Measurements from ENCODE around the gene MYLK2. TPM values are rescaled to one million over a fixed set of nuclear protein-coding genes. Genes with fewer than 3 reads are reported as not detected.

The MYLK2 gene
- total RNA-seq, 4 donors from 2014 or later = 0.10 TPM; not detected in 3

GRCh38 chr20:31851240-31851955, 32.2 kb downstream of the MYLK2 start:
- no peak for DNase-seq (ENCODE audit: low spot score in 2 of 2)
- WGBS, 2 donors = 67 to 71% methylated on average over 11 of the region's 11 CpGs
- no peak overlapping the region for H3K4me3 ChIP-seq (ENCODE audit: low read depth, poor library complexity, severe bottlenecking)
- intact Hi-C loops (cut with DNase I; ENCODE audit: low total_unique reads) = no loop called here
- TF ChIP-seq, protein P1, sequence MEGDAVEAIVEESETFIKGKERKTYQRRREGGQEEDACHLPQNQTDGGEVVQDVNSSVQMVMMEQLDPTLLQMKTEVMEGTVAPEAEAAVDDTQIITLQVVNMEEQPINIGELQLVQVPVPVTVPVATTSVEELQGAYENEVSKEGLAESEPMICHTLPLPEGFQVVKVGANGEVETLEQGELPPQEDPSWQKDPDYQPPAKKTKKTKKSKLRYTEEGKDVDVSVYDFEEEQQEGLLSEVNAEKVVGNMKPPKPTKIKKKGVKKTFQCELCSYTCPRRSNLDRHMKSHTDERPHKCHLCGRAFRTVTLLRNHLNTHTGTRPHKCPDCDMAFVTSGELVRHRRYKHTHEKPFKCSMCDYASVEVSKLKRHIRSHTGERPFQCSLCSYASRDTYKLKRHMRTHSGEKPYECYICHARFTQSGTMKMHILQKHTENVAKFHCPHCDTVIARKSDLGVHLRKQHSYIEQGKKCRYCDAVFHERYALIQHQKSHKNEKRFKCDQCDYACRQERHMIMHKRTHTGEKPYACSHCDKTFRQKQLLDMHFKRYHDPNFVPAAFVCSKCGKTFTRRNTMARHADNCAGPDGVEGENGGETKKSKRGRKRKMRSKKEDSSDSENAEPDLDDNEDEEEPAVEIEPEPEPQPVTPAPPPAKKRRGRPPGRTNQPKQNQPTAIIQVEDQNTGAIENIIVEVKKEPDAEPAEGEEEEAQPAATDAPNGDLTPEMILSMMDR (IDR thresholded peaks at IDR 0.05) = no peak
- TF ChIP-seq POLR2A (IDR thresholded peaks at IDR 0.05) = no peak

DNA sequence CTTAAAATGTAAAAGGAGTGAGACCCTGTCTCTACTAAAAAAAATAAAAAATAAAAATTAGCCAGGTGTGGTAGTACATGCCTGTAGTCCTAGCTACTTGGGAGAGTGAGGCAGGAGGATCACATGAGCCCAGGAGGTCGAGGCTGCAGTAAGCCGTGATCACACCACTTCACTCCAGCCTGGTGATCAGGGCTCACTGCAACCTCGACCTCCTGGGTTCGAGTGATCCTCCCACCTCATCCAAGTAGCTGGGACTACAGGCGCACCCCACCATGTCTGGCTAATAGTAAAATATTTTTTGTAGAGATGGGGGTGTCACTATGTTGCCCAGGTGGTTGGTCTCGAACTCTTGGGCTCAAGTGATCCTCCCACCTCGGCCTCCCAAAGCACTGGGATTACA, 34.3 kb downstream of the MYLK2 start:
- no peak for TF ChIP-seq POLR2A (IDR thresholded peaks at IDR 0.05)
- TF ChIP-seq, protein P1 (IDR thresholded peaks at IDR 0.05) = no peak
- WGBS, 2 donors = 79 to 80% methylated on average over 7 of the region's 7 CpGs
- no peak for DNase-seq (ENCODE audit: low spot score in 2 of 2)
- intact Hi-C loops (cut with DNase I; ENCODE audit: low total_unique reads) = no loop called here
- no peak overlapping the region for H3K4me3 ChIP-seq (ENCODE audit: low read depth, poor library complexity, severe bottlenecking)

GRCh38 chr20:31856516-31856915, 37.4 kb downstream of the MYLK2 start:
- TF ChIP-seq POLR2A (IDR thresholded peaks at IDR 0.05) = no peak
- TF ChIP-seq, protein P1 (IDR thresholded peaks at IDR 0.05) = no peak
- DNase-seq (ENCODE audit: low spot score in 2 of 2) = no peak
- intact Hi-C loops (cut with DNase I; ENCODE audit: low total_unique reads) = no loop called here
- WGBS, 2 donors = 67 to 73% methylated on average over 3 of the region's 3 CpGs
- no peak overlapping the region for H3K4me3 ChIP-seq (ENCODE audit: low read depth, poor library complexity, severe bottlenecking)

DNA sequence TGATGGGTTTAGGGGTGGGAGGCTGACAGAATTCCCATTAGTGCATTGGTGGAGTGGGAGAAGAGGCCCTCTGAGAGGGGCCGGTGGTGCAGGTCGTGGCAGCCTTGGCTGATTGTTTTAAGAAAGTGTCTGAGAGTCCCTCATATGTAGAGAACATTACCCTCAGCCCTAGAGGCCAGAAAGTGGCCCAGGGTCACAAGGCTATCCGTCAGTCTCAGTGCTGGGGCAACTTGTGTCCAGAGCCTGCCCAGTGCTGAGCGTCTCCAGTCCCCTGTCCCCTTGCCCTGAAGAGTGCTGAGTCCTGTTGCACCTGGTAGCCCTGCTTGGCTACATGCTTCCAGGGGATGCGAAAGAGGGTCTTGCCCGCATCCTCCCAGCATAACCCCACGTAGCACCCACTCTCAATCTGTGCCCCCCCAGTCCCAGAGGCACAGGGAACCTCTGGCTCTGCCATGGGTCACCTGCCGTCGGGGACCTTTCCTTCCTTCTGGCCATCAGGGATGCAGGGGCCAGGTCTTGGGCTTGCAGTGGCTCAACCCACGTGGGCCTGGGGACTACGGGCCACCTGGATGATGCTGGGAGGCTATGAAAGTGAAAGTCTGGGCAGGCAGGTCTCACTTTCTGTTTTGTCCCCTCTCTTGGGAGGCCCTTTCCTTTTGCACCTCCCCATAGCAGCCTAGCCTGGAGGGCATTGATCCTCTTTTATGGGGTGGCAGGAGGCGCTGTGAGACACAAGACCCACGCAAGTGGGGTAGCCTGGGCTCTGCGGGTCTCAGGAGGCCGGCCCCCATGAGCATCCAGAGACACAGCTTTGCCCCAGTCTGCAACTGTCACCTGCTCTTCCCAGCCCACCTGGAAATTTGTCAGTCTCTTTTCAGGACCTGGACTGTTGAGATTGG, 39.0 kb downstream of the MYLK2 start:
- TF ChIP-seq, protein P1 (IDR thresholded peaks at IDR 0.05) = no peak
- TF ChIP-seq POLR2A (IDR thresholded peaks at IDR 0.05) = no peak
- intact Hi-C loops (cut with DNase I; ENCODE audit: low total_unique reads) = no loop called here
- 78 to 82% methylated on average over 15 of the region's 15 CpGs for WGBS, 2 donors
- no peak overlapping the region for H3K4me3 ChIP-seq (ENCODE audit: low read depth, poor library complexity, severe bottlenecking)
- DNase-seq (ENCODE audit: low spot score in 2 of 2) = no peak

DNA sequence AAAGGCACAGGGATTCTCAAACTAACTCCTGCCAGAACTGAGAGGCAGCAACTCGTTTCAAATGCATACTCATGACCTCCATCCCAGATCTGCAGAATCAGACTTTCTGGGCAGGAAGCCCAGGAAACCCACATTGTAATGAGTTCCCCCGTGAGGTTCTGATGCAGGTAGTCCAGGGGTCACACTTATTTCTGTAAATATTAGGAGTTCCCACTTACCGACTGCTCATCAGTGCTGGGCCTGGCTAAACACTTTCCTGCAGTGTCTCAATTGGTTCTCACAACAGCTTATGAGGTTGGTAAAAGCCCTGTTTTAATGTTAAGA, 39.6 kb downstream of the MYLK2 start:
- DNase-seq (ENCODE audit: low spot score in 2 of 2) = no peak
- WGBS, 2 donors = 39 to 58% methylated on average over 3 of the region's 3 CpGs
- TF ChIP-seq, protein P1 (IDR thresholded peaks at IDR 0.05) = no peak
- no peak for TF ChIP-seq POLR2A (IDR thresholded peaks at IDR 0.05)
- intact Hi-C loops (cut with DNase I; ENCODE audit: low total_unique reads) = no loop called here
- H3K4me3 ChIP-seq (ENCODE audit: low read depth, poor library complexity, severe bottlenecking) = no peak overlapping the region

All from lower leg skin (tissue), 4 donors.